Liver (tissue), 9 donors: Measurements from ENCODE around the gene SUGT1. TPM values are rescaled to one million over a fixed set of nuclear protein-coding genes. Genes with fewer than 3 reads are reported as not detected.

Experiments
- DNase-seq: peaks from one replicate; pipeline ENCODE4 v3.0.0-alpha.2; 2017; ENCODE audit warnings: low spot score
- H3K27ac ChIP-seq, 2 donors: one replicate each; pipeline ENCODE4 v1.7.0; 2013; ENCODE audit warnings: inconsistent platforms in 2 of 2, low read length in 2 of 2, control low read depth in 1 of 2, low read depth in 1 of 2, mild to moderate bottlenecking in 1 of 2
- H3K27me3 ChIP-seq, 4 donors: one replicate each; pipeline versions ENCODE4 v1.6.1 to v1.7.0; 2013; ENCODE audit warnings: low read length in 3 of 4, inconsistent platforms in 1 of 4, mild to moderate bottlenecking in 1 of 4, moderate library complexity in 1 of 4; ENCODE audit not compliant: control insufficient read depth in 4 of 4, insufficient read depth in 4 of 4
- H3K36me3 ChIP-seq, 4 donors: one replicate each; pipeline versions ENCODE4 v1.6.1 to v1.7.0; 2013; ENCODE audit warnings: low read length in 3 of 4, mild to moderate bottlenecking in 3 of 4, low read depth in 1 of 4, moderate library complexity in 1 of 4; ENCODE audit not compliant: control insufficient read depth in 4 of 4, insufficient read depth in 3 of 4
- H3K4me1 ChIP-seq, 4 donors: one replicate each; pipeline versions ENCODE4 v1.6.1 to v1.7.0; 2013; ENCODE audit warnings: low read length in 3 of 4, mild to moderate bottlenecking in 3 of 4, moderate library complexity in 1 of 4; ENCODE audit not compliant: control insufficient read depth in 4 of 4, insufficient read depth in 4 of 4
- H3K4me3 ChIP-seq, 3 donors: one replicate each; pipeline versions ENCODE4 v1.6.1 to v1.7.0; 2013; ENCODE audit warnings: low read length in 3 of 3, control low read depth in 1 of 3, low read depth in 1 of 3, mild to moderate bottlenecking in 1 of 3
- H3K9ac ChIP-seq, 2 donors: one replicate each; pipeline ENCODE4 v1.7.0; 2013; ENCODE audit warnings: low read length in 2 of 2, mild to moderate bottlenecking in 2 of 2, moderate library complexity in 2 of 2, control low read depth in 1 of 2, low read depth in 1 of 2
- H3K9me3 ChIP-seq, 4 donors: one replicate each; pipeline versions ENCODE4 v1.6.1 to v1.7.0; 2013; ENCODE audit warnings: low read length in 3 of 4; ENCODE audit not compliant: control insufficient read depth in 4 of 4
- EGR1 ChIP-seq, 2 donors: IDR thresholded peaks; 2 replicates each; pipeline ENCODE4 v1.6.1; 2016 to 2018; ENCODE audit warnings: antibody characterized with exemption in 2 of 2, low read depth in 2 of 2
- FOXA1 ChIP-seq: IDR thresholded peaks from 2 replicates; pipeline ENCODE4 v1.6.1; 2016; ENCODE audit warnings: antibody characterized with exemption
- FOXA2 ChIP-seq: IDR thresholded peaks from 2 replicates; pipeline ENCODE4 v1.6.1; 2016; ENCODE audit warnings: antibody characterized with exemption
- GABPA ChIP-seq, 2 donors: IDR thresholded peaks in 1 of 2; conservative IDR thresholded peaks in 1 of 2; 2 replicates each; pipeline ENCODE4 v1.6.1; 2016; ENCODE audit warnings: antibody characterized with exemption in 2 of 2, mild to moderate bottlenecking in 1 of 2, moderate library complexity in 1 of 2
- HNF4A ChIP-seq, 2 donors: conservative IDR thresholded peaks; 2 replicates each; pipeline ENCODE4 v1.6.1; 2016; ENCODE audit warnings: antibody characterized with exemption in 2 of 2, mild to moderate bottlenecking in 2 of 2
- HNF4G ChIP-seq: IDR thresholded peaks from 2 replicates; pipeline ENCODE4 v1.6.1; 2016; ENCODE audit warnings: antibody characterized with exemption
- JUND ChIP-seq, 2 donors: IDR thresholded peaks; 2 replicates each; pipeline ENCODE4 v1.6.1; 2016; ENCODE audit warnings: antibody characterized with exemption in 2 of 2
- NR2F2 ChIP-seq: IDR thresholded peaks from 2 replicates; pipeline ENCODE4 v1.6.1; 2016; ENCODE audit warnings: antibody characterized with exemption
- RAD21 ChIP-seq, 2 donors: IDR thresholded peaks; 2 replicates each; pipeline ENCODE4 v1.6.1; 2016; ENCODE audit warnings: antibody characterized with exemption in 2 of 2, mild to moderate bottlenecking in 2 of 2
- RXRA ChIP-seq, 2 donors: IDR thresholded peaks; 2 replicates each; pipeline ENCODE4 v1.6.1; 2017 to 2018; ENCODE audit warnings: antibody characterized with exemption in 2 of 2, mild to moderate bottlenecking in 1 of 2
- SP1 ChIP-seq: IDR thresholded peaks from 2 replicates; pipeline ENCODE4 v1.6.1; 2018; ENCODE audit warnings: antibody characterized with exemption, mild to moderate bottlenecking
- TAF1 ChIP-seq: conservative IDR thresholded peaks from 2 replicates; pipeline ENCODE4 v1.6.1; 2016; ENCODE audit warnings: antibody characterized with exemption, mild to moderate bottlenecking
- WGBS: extraction: QIAGEN DNeasy Blood & Tissue Kit; methylation state at CpG from one replicate; pipeline ENCODE4 v1.1.7; 2013; 5-methylcytosine and 5-hydroxymethylcytosine counted together
- polyA plus RNA-seq, 2 donors: library from polyadenylated mRNA; stranded (reverse) in 1 of 2; unstranded in 1 of 2; fragments of 200-250 nt in 1 of 2; fragments of >200 nt in 1 of 2; fragmentation: Nextera tagmentation in 1 of 2; extraction: Ambion mirVana in 1 of 2; gene quantifications; one replicate each; pipeline versions ENCODE4 v1.2.1 to v1.2.3, GENCODE V29; 2013 to 2015
- total RNA-seq, 2 donors: library from RNA; depleted of rRNA; stranded (reverse); fragments of >200 nt; gene quantifications; one replicate each; pipeline ENCODE4 v1.2.3, GENCODE V29; 2014
- TF ChIP-seq, protein P1 (sequence below): IDR thresholded peaks from 2 replicates; pipeline ENCODE4 v1.6.1; 2016; ENCODE audit warnings: antibody characterized with exemption
- TF ChIP-seq, protein P2 (sequence below): IDR thresholded peaks from 2 replicates; pipeline ENCODE4 v1.6.1; 2016; ENCODE audit warnings: antibody characterized with exemption
- TF ChIP-seq, protein P3 (sequence below): IDR thresholded peaks from 2 replicates; pipeline ENCODE4 v1.6.1; 2016; ENCODE audit warnings: antibody characterized with exemption
- TF ChIP-seq, protein P4 (sequence below): fragments of 150-350 bp; IDR thresholded peaks from 2 replicates; pipeline ENCODE4 v1.5.1; 2017; ENCODE audit warnings: improper control_type of control experiment, low read depth, low read length; ENCODE audit not compliant: missing input control
- TF ChIP-seq, protein P5 (sequence below): IDR thresholded peaks from 2 replicates; pipeline ENCODE4 v1.6.1; 2016; ENCODE audit warnings: antibody characterized with exemption, mild to moderate bottlenecking
- donor health status: healthy.
- donor health status: healthy.
- donor health status: healthy.
- donor health status: healthy.
- donor health status: healthy.

Gene SUGT1
- total and polyA plus RNA-seq, 4 donors: 15.5 to 24.9 (median 20.8) TPM

DNA sequence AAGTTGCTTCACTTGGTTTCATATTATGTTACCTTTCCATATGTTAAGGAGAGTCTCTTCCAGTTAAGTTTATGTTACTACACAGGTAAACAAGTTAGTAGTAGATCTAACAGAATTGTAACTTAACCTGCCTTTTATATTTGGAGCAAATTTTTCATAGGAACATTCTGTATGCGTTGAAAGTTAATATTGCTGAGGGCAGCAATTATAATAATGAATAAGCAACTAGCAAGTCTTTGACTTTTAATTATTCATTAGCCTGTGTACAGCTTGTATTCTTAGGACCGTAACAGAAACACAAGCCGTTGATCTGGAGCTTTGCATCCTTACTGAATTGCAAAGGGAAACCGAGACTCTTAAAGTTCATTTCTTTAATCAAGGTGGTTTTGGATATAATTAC, 11.6 kb downstream of the SUGT1 start:
- Histone ChIP-seq H3K4me1 (no peaks in the 10 kb centered on the region), H3K9ac (no peak overlapping the region), H3K4me3 (no peak overlapping the region), H3K27ac (no peak overlapping the region), H3K27me3 (no peaks in the 10 kb centered on the region), H3K9me3 (no peaks in the 10 kb centered on the region), H3K36me3 (peaks cover 9 to 57% (median 33%) of the 10 kb centered on the region in 4 donors)
- no peak for TF ChIP-seq RXRA (IDR thresholded peaks at IDR 0.05)
- TF ChIP-seq FOXA1: no peak
- no peak for DNase-seq
- WGBS: over 99% methylated on average over 4 of the region's 4 CpGs

DNA sequence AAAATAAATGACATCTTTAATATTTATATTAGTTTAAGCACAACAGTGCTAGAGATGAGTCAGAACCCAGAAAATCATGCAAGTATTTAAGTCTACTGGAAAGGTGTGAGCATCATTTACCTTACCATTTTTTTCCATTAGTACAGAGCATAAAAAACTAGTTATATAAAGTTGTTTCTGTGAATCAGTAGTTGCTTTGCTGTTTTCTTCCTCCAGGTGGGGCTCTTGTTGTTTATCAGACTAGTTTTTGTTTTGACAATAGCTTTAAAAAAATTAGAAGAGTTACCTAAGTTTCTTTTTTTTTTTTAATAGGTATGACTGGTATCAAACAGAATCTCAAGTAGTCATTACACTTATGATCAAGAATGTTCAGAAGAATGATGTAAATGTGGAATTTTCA, 12.7 kb downstream of the SUGT1 start:
- TF ChIP-seq FOXA1 (no peak), EGR1 (IDR thresholded peaks at IDR 0.05; ENCODE audit: low read depth in 2 of 2) (no peak), HNF4A (conservative IDR thresholded peaks at IDR 0.05) (no peak), GABPA (IDR thresholded peaks at IDR 0.05 in 1 of 2, conservative IDR thresholded peaks at IDR 0.05 in 1 of 2) (no peak), NR2F2 (no peak), RAD21 (IDR thresholded peaks at IDR 0.05) (peak; percentile 41 to 50), JUND (IDR thresholded peaks at IDR 0.05) (no peak), HNF4G (no peak), TAF1 (no peak), FOXA2 (no peak)
- TF ChIP-seq, protein P1, sequence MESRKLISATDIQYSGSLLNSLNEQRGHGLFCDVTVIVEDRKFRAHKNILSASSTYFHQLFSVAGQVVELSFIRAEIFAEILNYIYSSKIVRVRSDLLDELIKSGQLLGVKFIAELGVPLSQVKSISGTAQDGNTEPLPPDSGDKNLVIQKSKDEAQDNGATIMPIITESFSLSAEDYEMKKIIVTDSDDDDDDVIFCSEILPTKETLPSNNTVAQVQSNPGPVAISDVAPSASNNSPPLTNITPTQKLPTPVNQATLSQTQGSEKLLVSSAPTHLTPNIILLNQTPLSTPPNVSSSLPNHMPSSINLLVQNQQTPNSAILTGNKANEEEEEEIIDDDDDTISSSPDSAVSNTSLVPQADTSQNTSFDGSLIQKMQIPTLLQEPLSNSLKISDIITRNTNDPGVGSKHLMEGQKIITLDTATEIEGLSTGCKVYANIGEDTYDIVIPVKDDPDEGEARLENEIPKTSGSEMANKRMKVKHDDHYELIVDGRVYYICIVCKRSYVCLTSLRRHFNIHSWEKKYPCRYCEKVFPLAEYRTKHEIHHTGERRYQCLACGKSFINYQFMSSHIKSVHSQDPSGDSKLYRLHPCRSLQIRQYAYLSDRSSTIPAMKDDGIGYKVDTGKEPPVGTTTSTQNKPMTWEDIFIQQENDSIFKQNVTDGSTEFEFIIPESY: no peak
- TF ChIP-seq, protein P2, sequence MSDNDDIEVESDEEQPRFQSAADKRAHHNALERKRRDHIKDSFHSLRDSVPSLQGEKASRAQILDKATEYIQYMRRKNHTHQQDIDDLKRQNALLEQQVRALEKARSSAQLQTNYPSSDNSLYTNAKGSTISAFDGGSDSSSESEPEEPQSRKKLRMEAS: no peak
- TF ChIP-seq, protein P3, sequence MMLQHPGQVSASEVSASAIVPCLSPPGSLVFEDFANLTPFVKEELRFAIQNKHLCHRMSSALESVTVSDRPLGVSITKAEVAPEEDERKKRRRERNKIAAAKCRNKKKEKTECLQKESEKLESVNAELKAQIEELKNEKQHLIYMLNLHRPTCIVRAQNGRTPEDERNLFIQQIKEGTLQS: no peak
- TF ChIP-seq, protein P4, sequence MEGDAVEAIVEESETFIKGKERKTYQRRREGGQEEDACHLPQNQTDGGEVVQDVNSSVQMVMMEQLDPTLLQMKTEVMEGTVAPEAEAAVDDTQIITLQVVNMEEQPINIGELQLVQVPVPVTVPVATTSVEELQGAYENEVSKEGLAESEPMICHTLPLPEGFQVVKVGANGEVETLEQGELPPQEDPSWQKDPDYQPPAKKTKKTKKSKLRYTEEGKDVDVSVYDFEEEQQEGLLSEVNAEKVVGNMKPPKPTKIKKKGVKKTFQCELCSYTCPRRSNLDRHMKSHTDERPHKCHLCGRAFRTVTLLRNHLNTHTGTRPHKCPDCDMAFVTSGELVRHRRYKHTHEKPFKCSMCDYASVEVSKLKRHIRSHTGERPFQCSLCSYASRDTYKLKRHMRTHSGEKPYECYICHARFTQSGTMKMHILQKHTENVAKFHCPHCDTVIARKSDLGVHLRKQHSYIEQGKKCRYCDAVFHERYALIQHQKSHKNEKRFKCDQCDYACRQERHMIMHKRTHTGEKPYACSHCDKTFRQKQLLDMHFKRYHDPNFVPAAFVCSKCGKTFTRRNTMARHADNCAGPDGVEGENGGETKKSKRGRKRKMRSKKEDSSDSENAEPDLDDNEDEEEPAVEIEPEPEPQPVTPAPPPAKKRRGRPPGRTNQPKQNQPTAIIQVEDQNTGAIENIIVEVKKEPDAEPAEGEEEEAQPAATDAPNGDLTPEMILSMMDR: peak; percentile 37
- peaks cover 9 to 53% (median 34%) of the 10 kb centered on the region in 4 donors for H3K36me3 ChIP-seq
- no peak for DNase-seq

DNA sequence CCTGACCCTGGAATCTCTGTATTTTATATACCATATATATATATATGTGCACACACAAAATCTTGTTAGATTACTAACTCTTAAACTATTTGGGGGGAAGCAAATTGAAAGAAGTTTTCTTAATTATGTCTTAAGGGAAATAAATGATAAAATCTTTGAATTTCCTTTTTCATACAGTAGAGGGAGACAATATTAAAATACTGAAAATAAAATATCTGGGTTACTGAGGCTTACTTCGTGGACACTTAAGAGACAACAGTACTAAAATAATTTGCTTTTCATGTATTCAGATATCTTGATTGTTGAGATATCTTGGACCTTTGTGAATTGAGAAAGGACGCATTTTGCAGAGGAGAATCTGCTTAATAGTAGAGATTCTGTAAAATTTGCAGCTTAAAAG, 17.0 kb downstream of the SUGT1 start:
- H3K27ac ChIP-seq: no peak overlapping the region
- H3K27me3 ChIP-seq: no peaks in the 10 kb centered on the region
- TF ChIP-seq HNF4A (conservative IDR thresholded peaks at IDR 0.05) (no peak), HNF4G (no peak), NR2F2 (no peak), FOXA1 (no peak), EGR1 (IDR thresholded peaks at IDR 0.05; ENCODE audit: low read depth in 2 of 2) (no peak), SP1 (no peak), TAF1 (no peak), GABPA (IDR thresholded peaks at IDR 0.05 in 1 of 2, conservative IDR thresholded peaks at IDR 0.05 in 1 of 2) (no peak), RXRA (IDR thresholded peaks at IDR 0.05) (no peak), JUND (IDR thresholded peaks at IDR 0.05) (no peak), RAD21 (IDR thresholded peaks at IDR 0.05) (no peak)
- TF ChIP-seq, protein P2: no peak
- TF ChIP-seq, protein P5, sequence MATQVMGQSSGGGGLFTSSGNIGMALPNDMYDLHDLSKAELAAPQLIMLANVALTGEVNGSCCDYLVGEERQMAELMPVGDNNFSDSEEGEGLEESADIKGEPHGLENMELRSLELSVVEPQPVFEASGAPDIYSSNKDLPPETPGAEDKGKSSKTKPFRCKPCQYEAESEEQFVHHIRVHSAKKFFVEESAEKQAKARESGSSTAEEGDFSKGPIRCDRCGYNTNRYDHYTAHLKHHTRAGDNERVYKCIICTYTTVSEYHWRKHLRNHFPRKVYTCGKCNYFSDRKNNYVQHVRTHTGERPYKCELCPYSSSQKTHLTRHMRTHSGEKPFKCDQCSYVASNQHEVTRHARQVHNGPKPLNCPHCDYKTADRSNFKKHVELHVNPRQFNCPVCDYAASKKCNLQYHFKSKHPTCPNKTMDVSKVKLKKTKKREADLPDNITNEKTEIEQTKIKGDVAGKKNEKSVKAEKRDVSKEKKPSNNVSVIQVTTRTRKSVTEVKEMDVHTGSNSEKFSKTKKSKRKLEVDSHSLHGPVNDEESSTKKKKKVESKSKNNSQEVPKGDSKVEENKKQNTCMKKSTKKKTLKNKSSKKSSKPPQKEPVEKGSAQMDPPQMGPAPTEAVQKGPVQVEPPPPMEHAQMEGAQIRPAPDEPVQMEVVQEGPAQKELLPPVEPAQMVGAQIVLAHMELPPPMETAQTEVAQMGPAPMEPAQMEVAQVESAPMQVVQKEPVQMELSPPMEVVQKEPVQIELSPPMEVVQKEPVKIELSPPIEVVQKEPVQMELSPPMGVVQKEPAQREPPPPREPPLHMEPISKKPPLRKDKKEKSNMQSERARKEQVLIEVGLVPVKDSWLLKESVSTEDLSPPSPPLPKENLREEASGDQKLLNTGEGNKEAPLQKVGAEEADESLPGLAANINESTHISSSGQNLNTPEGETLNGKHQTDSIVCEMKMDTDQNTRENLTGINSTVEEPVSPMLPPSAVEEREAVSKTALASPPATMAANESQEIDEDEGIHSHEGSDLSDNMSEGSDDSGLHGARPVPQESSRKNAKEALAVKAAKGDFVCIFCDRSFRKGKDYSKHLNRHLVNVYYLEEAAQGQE: no peak
- TF ChIP-seq, protein P1: no peak
- DNase-seq: no peak
- H3K4me1 ChIP-seq: no peaks in the 10 kb centered on the region
- no peaks in the 10 kb centered on the region for H3K9me3 ChIP-seq
- H3K4me3 ChIP-seq: no peak overlapping the region
- peaks cover 5 to 29% (median 20%) of the 10 kb centered on the region in 4 donors for H3K36me3 ChIP-seq
- H3K9ac ChIP-seq: no peak overlapping the region
- WGBS: 95% methylated on average over 2 of the region's 2 CpGs

More for the DNA sequence above, 12.7 kb downstream of the SUGT1 start:
- H3K9ac ChIP-seq: no peak overlapping the region
- no peaks in the 10 kb centered on the region for H3K27me3 ChIP-seq
- no peak overlapping the region for H3K4me3 ChIP-seq
- no peaks in the 10 kb centered on the region for H3K9me3 ChIP-seq
- H3K27ac ChIP-seq: no peak overlapping the region
- H3K4me1 ChIP-seq: no peaks in the 10 kb centered on the region
